Neural progenitor cell (in vitro differentiated cells): Measurements from ENCODE around the gene NR3C2.

Source experiments
- CTCF ChIP-seq: fragments of 200-600 bp; sonication (generic); IDR thresholded peaks from 2 replicates; pipeline ENCODE4 v1.5.1; 2017; ENCODE audit warnings: antibody characterized with exemption, mild to moderate bottlenecking
- EZH2 ChIP-seq: fragments of 200-600 bp; sonication (generic); IDR thresholded peaks from 2 replicates; pipeline ENCODE4 v1.6.1; 2017; ENCODE audit warnings: antibody characterized with exemption, mild to moderate bottlenecking, moderate library complexity

- TF ChIP-seq CTCF, result no peak
- no peak for TF ChIP-seq EZH2
Measured at GRCh38 chr4:148296498-148296897, 145.7 kb downstream of the NR3C2 start.
